ENCODE measurements around the gene TRAFD1. TPM values are rescaled to one million over a fixed set of nuclear protein-coding genes. Genes with fewer than 3 reads are reported as not detected.
"Not testable (repeated sequence)": the region's sequence is repeated elsewhere in the genome, so short reads cannot be mapped to it uniquely, and the experiment has no call there.

The TRAFD1 gene, protein sequence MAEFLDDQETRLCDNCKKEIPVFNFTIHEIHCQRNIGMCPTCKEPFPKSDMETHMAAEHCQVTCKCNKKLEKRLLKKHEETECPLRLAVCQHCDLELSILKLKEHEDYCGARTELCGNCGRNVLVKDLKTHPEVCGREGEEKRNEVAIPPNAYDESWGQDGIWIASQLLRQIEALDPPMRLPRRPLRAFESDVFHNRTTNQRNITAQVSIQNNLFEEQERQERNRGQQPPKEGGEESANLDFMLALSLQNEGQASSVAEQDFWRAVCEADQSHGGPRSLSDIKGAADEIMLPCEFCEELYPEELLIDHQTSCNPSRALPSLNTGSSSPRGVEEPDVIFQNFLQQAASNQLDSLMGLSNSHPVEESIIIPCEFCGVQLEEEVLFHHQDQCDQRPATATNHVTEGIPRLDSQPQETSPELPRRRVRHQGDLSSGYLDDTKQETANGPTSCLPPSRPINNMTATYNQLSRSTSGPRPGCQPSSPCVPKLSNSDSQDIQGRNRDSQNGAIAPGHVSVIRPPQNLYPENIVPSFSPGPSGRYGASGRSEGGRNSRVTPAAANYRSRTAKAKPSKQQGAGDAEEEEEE
- 10 to 100 TPM; 44.3 to 47.4 (median 45.1) TPM for polyA plus RNA-seq (ENCODE audit: insufficient read length in 3 of 3)

DNA sequence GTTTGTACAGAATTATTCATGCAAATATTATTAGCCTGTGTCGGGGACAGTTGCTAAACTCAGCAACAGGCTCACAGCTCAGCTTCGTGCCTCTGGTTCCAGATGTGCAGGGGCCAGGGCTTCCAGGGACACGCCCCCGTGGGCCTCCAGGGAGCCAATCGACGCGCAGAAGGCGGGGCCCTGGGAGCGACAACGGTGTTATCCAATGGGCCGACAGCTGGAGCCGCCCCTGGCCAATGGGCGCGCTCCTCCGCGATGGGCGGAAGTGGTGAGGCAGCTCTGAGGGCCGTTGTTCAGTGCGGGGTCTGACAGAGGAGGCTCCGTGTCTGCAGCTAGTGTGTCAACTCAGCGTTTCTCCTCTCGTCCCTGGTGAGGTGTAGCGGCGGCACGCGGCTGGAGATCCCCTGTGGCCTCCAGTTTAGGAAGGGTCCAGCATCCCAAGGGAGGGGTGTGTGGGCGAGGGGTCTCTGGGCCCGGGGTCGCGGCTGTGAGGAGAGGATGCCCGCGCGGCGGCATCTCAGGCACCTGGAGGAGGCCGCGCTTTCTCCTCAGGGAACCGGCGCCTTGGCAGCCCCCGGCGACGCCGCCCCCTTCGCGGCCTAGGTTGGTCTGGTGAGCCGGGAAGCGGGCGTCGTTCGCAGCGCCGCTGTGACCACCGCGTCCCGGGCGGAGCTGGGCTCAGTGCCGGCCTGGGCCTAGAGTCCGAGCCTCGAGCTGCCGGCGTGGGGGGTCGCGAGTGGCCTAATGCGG is at the start of gene TRAFD1:
Gene TRAFD1, plus strand, starts transcription at position 311 of the 750 bp plus-strand sequence. CDS start 4,963 bp downstream, outside the sequence.
- peak; percentile 88 to 96 (median 88) for DNase-seq (ENCODE audit: low read depth in 3 of 3, low spot score in 2 of 3)

DNA sequence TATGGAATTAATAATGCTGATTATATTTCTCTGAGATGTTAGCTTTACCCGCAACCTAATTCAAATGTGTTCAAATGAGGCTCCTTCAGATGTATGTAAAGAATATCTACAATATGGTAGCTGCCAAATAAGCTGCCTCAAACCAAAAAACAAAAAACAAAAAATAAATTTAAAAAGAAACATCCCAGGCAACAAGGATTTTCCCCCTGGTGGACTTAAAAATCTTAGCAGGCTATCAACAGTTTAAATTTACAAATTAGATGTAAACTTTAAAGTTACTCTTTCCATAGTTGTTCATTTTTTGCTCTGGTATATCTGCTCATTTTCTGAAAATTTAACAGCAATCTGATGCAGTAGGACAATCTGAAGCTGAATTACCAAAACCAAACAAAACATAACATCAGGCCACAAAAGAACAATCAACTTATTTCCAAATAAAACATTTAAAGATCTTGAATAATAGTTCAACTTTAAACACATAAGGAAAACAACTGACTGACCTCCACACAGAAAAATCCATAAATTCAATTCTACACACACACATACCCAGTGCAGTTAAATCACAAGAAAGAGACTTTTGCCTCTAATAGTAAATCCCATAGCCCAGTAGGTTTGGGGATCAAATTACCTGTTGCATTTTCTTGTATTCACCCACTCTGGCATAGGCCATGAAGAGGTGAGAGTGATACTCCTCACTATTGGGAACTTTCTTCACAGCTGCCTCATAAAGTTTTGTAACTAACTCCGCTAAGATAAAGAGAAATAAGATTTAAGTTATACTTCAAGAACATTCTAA is 38.1 kb upstream of the TRAFD1 start:
- DNase-seq (ENCODE audit: low read depth in 3 of 3, low spot score in 2 of 3): no peak

DNA sequence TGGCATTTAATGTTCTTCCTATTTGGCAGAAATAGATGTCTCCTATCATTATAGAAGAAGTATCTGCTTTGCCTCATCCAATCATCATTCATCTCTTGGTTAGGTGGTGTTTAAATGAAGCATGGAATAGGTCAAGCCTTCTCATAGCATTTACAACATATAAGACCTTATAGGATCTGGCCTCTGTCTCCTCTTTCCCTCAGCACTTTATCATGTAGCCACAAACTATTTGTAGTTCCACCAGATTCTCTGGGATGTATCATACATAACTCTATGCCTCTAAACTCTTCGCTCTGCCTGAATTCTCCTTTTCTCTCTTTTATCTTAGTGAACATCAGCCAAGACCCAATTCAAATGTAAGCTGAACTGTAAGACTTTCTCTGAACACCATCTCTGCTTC is 37.5 kb upstream of the TRAFD1 start:
- DNase-seq (ENCODE audit: low read depth in 3 of 3, low spot score in 2 of 3): no peak

DNA sequence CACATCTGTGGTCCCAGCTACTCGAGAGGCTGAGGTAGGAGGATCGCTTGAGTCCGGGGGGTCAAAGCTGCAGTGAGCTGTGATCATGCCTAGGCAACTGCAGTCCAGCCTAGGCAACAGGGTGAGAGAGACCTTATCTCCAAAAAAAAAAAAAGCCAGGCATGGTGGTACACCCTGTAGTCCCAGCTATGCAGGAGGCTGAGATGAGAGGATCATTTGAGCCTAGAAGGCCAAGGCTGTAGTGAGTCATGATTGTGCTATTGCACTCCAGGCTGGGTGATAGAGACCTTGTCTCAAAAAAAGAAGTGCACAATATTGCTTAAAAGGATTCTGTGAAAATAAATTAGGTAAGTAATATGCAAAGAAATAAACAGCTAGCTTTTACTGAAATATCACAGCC is 33.8 kb upstream of the TRAFD1 start:
- no peak for DNase-seq (ENCODE audit: low read depth in 3 of 3, low spot score in 2 of 3)

DNA sequence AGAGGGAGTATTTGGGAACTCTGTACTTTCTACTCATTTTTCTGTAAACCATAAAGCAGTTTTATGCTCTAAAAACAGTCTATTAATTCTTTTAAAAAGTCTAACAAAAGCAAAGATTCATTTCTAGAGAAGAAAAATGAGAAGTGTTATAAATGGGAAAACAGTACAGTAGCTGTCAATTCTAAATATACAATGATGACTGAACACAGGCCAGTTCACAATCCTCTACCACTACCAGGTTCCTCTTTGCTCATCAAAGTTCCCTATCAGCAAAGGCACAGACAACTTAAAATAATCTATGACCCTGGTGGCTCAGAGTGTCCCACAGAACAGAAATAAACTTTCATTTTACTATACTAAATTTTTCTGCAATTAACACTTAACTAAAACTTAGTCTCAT is 29.3 kb upstream of the TRAFD1 start:
- DNase-seq (ENCODE audit: low read depth in 3 of 3, low spot score in 2 of 3): no peak

DNA sequence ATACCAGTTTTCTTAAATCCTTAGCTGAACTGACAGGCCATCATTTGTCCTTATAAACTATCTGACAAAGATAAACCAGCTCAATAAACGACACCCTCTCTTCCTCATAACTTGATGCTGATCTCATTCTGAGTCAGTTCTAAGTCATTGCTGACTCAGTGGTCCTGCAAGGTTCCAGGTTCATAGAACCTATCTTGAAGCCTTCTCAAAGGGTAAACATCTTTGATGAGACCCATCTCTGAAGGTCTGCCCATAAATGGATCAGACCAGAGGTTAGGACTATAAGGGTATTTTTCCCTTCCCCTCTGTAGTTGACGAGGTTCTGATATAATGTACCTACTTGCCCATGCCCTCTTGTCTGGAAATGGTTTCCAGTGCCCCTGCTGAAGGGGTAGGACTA is 28.7 kb upstream of the TRAFD1 start:
- no peak for DNase-seq (ENCODE audit: low read depth in 3 of 3, low spot score in 2 of 3)

DNA sequence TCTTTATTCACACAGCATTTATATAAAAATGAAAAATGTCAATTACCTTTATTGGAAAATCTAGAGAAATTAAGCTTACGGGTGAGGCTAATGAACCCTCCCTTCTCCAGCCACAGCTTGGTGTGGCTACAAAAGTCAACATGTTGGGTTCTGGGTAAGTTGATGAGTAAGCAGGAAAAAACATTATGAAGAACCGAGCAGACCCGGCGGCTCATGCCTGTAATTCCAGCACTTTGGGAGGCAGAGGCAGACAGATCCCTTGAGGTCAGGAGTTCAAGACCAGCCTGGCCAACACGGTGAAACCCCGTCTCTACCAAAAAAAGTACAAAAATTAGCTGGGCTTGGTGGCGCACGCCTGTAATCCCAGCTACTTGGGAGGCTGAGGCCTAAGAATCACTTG is 27.7 kb upstream of the TRAFD1 start:
- no peak for DNase-seq (ENCODE audit: low read depth in 3 of 3, low spot score in 2 of 3)

DNA sequence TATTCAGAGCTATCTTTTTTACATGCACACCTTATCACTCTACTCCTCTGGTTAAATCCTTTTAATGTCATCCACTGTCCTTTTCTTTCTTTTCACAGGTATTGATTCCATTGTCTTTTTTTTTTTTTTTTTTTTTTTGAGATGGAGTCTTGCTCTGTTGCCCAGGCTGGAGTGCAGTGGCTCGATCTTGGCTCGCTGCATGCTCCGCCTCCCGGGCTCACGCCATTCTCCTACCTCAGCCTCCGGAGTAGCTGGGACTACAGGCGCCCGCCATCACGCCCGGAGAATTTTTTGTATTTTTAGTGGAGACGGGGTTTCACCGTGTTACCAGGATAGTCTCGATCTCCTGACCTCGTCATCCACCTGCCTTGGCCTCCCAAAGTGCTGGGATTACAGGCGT is 24.9 kb upstream of the TRAFD1 start:
- not testable (repeated sequence) for DNase-seq (ENCODE audit: low read depth in 3 of 3, low spot score in 2 of 3)

DNA sequence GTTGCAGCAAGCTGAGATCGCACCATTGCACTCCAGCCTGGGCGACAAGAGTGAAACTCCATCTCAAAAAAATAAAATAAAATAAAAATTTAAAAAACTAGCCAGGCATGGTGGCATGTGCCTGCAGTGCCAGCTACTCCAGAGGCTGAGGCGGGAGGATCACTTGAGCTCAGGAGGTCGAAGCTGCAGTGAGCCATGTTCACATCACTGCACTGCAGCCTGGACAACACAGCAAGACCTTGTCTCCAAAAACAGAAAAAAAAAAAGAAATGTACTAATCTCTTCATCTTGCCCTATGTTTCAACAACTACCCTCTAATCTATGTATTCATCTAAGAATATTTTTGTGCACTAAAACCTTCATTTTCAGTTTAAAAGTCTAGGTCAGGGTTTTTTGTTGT is 23.2 kb upstream of the TRAFD1 start:
- DNase-seq (ENCODE audit: low read depth in 3 of 3, low spot score in 2 of 3): no peak

DNA sequence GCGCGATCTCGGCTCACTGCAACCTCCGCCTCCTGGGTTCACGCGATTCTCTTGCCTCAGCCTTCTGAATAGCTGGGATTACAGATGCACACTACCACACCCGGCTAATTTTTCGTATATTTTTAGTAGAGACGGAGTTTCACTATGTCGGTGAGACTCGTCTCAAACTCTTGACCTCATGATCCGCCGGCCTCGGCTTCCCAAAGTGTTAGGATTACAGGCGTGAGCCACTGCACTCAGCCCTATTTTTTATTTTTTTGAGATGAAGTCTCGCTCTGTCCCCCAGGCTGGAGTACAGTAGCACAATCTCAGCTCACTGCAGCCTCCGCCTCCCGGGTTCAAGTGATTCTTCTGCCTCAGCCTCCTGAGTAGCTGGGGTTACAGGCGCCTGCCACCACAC is 22.6 kb upstream of the TRAFD1 start:
- DNase-seq (ENCODE audit: low read depth in 3 of 3, low spot score in 2 of 3): not testable (repeated sequence)

DNA sequence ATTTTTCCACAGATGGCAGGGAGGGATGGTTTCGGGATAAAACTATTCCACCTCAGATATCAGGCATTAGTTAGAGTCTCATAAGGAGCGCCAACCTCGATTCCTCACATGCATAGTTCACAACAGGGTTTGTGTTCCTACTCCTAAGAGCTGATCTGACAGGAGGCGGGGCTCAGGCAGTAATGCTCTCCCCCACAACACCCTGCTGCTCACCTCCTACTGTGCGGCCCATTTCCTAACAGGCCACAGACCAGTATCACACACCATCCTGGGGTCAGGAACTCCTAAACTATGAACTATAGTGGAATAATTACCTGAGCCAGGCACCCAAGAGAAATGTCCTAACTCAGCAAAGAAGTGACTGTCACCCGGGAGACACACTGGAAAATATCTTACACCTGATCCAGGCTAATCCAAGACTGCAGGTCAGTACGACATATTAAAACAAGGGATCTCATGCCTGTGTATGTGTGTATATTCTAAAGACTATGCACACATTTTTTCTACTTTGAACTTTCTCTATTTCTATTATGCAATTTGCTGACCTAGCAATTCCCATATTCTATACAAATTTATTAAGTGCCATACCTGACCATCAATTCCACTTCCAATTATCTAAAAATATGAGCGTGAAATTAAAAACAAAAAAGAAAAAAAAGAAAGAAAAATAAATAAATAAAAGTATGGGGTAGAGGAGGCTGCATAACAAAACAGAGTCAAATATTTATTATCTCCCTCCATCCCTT is 21.4 kb upstream of the TRAFD1 start:
- DNase-seq (ENCODE audit: low read depth in 3 of 3, low spot score in 2 of 3): no peak

DNA sequence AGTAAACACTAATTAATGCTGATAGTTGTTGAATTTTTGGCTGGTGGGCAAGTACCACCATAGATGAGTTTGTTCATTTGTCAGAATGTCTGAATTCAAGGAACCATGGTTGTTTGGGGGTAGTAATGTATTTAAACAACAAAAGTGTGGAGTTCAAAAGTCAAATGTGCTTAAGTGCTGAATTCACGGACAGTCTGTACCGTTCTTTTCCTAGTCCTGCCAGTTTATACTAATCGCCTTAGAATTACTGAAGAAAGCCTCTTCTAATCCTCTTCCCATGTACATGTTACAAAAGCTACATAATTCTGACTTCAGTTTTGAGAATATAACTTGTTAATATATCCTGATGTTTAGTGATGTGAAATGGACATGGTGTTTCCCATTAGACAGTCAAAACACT is 19.5 kb upstream of the TRAFD1 start:
- DNase-seq (ENCODE audit: low read depth in 3 of 3, low spot score in 2 of 3): no peak

DNA sequence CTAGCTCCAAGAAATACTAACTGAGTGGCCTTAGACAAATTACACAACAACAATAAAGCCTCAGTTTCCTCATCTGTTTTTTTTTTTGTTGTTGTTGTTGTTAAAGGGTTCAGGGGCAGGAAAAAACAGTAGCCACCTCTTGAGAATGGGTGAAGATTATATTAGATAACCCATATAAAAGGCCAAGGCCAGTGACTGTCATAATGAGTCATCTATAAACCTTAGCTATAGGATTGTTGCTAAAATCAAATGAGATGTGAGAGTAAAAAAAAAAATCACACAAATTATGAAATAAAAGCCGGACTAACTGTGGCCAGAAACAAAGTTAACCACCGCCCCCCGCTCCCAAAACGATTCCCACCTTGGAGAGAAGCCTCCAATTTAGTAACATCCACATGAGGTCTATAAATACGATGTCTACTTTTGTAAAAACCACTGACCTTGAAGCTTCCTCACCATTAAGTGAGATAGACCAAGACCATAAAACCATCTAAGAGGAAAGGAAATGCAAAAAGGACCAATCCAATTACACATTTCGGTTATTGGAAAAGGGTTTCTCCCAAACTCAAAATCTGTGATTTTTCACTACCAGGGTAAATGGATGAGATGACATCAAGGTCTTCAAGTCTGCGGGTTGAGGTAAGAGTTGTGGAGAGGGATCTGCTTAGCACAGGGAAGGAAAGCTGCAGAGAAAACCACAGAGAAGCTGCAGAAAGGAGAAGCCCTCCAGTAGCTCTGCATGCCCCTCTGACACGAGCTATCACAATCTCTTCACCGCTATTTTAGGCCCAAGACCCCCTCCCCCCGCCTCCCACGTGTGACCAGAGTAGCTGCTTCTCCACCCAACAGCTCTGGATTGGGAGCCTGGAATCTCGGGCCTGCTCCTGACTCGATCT is 17.8 kb upstream of the TRAFD1 start:
- no peak for DNase-seq (ENCODE audit: low read depth in 3 of 3, low spot score in 2 of 3)

DNA sequence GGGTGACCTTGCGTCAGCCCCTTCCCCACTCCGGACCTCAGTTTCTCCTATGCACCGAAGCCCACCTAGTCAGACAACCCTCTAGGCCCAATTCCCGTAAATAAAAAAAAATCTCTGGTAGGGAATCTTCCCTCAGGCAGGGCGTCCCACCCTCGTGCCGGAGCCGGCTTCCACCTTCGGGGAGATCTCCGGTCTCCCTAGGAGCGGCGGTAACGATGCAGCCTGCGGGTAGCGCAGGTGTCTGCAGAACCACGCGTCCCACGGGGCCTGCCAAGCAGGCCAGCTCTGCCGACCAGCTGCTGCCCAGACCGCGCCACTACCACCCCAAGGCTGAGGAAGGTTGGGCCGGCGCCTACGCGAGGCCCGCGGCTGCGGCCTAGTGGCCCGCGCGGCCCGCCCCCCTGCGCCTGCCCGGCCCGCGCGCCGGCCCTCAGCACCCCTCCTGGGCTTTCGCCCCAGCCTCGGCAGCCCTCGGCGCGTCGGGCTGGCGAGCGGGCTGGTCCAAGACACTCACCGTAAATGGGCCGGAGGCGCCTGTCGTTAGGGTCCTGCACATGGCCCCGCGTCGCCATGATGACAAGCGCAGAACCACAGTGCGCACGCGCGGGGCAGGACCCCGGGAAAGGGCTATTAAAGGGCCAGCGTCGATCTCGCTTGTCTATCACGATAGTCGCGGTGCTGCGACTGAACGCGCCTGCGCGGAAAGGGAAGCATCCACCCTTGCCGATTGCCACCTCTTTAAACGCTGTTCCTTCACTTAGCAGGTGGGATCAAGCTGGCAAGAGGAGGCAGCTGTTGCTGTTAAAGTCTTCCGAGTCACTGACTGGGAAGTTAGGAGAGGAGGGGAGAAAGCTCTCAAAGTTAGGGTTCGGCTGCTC is 16.9 kb upstream of the TRAFD1 start, which contains the start of gene NAA25:
Gene NAA25, minus strand, starts transcription at position 582 of the 878 bp plus-strand sequence. Its CDS starts 10 bp downstream, at position 572.
- peak in 2 of 3 donors; percentile 78 to 84 for DNase-seq (ENCODE audit: low read depth in 3 of 3, low spot score in 2 of 3)

DNA sequence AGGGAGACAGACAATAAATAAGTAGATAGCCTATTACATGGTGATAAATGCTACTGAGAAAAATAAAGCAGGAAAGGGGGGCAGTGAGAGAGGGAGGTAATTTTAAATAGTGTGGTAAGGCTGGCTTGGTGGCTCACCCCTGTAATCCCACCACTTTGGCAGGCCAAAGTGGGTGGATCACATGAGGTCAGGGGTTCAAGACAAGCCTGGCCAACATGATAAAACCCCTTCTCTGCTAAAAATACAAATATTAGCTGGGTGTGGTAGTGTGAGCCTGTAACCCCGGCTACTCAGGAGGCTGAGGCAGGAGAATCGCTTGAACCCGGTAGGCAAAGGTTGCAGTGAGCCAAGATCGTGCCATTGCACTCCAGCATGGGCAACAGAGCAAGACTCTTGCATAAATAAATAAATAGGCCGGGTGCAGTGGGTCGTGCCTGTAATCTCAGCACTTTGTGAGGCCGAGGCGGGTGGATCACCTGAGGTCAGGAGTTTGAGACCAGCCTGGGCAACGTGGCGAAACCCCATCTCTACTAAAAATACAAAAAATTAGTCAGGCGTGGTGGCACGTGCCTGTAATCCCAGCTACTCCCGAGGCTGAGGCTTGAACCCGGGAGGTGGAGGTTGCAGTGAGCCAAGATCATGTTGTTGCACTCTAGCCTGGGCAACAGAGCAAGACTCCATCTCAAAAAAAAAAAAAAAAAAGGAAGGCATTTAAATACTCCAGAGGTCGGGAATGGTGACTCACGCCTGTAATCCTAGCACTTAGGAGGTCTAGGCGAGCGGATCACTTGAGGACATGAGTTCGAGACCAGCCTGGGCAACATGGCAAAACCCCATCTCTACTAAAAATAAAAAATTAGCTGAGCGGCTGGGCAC is 14.3 kb upstream of the TRAFD1 start:
- DNase-seq (ENCODE audit: low read depth in 3 of 3, low spot score in 2 of 3): not testable (repeated sequence)

DNA sequence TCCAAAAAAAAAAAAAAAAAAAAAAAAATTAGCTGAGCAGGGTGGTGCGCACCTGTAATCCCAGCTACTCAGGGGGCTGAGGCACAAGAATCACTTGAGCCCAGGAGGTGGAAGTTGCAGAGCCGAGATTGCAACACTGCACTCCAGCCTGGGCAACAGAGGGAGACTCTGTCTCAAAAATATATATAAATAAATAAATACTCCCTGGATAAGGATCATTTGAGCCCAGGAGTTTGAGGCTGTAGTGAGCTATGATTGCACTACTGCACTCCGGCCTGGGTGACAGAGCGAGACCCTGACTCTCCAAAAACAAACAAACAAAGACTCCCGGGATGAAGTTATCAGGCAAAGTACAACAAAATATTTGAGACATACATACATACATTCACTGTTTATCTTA is 13.4 kb upstream of the TRAFD1 start:
- no peak for DNase-seq (ENCODE audit: low read depth in 3 of 3, low spot score in 2 of 3)
